IMR-90 (cell line): ENCODE data around the gene MTCH2. TPM values are rescaled to one million over a fixed set of nuclear protein-coding genes. Genes with fewer than 3 reads are reported as not detected.

ENCODE experiments used
- ATAC-seq: fragments of 200-7000 bp; cut with Tn5 transposase; 2 replicates; pipeline ENCODE4 v1.9.1; 2020; ENCODE audit warnings: low read depth, mild to moderate bottlenecking, moderate library complexity
- BruUV-seq: library from RNA; stranded (reverse); fragments of 400-500 nt; replicated peaks from 2 replicates; lab custom pipeline; 2021; lab: Mats Ljungman, UMichigan
- CTCF ChIA-PET: fragments of 300-600 bp; formaldehyde crosslinking; extraction: SDS; loops from one replicate; lab custom pipeline; 2021; ENCODE audit warnings: antibody characterized with exemption; lab: Yijun Ruan, JAX
- POLR2A ChIA-PET: fragments of 300-600 bp; sonication (Branson Sonifier 250); formaldehyde crosslinking; loops from one replicate; lab custom pipeline; 2022; ENCODE audit warnings: antibody characterized with exemption; ENCODE audit not compliant: unreplicated experiment; lab: Charles Lee
- DNase-seq: peaks from one replicate; pipeline ENCODE4 v3.0.0; 2013
- H2AFZ ChIP-seq: replicated peaks from 2 replicates; pipeline ENCODE3; 2013; ENCODE audit warnings: low read length, mild to moderate bottlenecking; ENCODE audit not compliant: poor library complexity
- H2AK5ac ChIP-seq: 2 replicates; pipeline ENCODE4 v1.6.1; 2013; ENCODE audit warnings: low read depth, low read length, inconsistent platforms
- H2AK9ac ChIP-seq: replicated peaks from 2 replicates; pipeline ENCODE3; 2013; ENCODE audit warnings: mild to moderate bottlenecking, low read depth, low read length, moderate library complexity; ENCODE audit not compliant: poor library complexity
- H2BK120ac ChIP-seq: 2 replicates; pipeline ENCODE4 v1.6.1; 2013; ENCODE audit warnings: low read depth, low read length, inconsistent platforms
- H2BK15ac ChIP-seq: 3 replicates; pipeline ENCODE4 v1.6.1; 2013; ENCODE audit warnings: low read depth, low read length, inconsistent platforms
- H2BK20ac ChIP-seq: 2 replicates; pipeline ENCODE4 v1.6.1; 2013; ENCODE audit warnings: low read depth, mild to moderate bottlenecking, inconsistent platforms, low read length, moderate library complexity
- H2BK5ac ChIP-seq: 2 replicates; pipeline ENCODE4 v1.6.1; 2013; ENCODE audit warnings: mild to moderate bottlenecking, low read depth, low read length, inconsistent platforms; ENCODE audit not compliant: poor library complexity, severe bottlenecking
- H3K14ac ChIP-seq: replicated peaks from 2 replicates; pipeline ENCODE4 v1.6.1; 2013; ENCODE audit warnings: low read depth, low read length, inconsistent platforms
- H3K18ac ChIP-seq: 2 replicates; pipeline ENCODE4 v1.6.1; 2013; ENCODE audit warnings: low read depth, low read length, control low read depth
- H3K23ac ChIP-seq: 2 replicates; pipeline ENCODE4 v1.6.1; 2013; ENCODE audit warnings: low read depth, low read length, inconsistent platforms
- H3K27ac ChIP-seq: 2 replicates; pipeline ENCODE4 v1.5.1; 2013; ENCODE audit warnings: mild to moderate bottlenecking, control low read depth, low read length; ENCODE audit not compliant: insufficient read depth
- H3K27me3 ChIP-seq: 2 replicates; pipeline ENCODE4 v1.6.1; 2013; ENCODE audit warnings: low read length; ENCODE audit not compliant: control insufficient read depth, insufficient read depth
- H3K36me3 ChIP-seq: 2 replicates; pipeline ENCODE4 v1.6.1; 2013; ENCODE audit warnings: low read length, mixed read lengths; ENCODE audit not compliant: control insufficient read depth, insufficient read depth
- H3K4ac ChIP-seq: 2 replicates; pipeline ENCODE4 v1.6.1; 2013; ENCODE audit warnings: low read depth, low read length, inconsistent platforms
- H3K4me1 ChIP-seq: 2 replicates; pipeline ENCODE4 v1.6.1; 2013; ENCODE audit warnings: low read length, mixed read lengths; ENCODE audit not compliant: control insufficient read depth, insufficient read depth
- H3K4me2 ChIP-seq: 2 replicates; pipeline ENCODE4 v1.6.1; 2013; ENCODE audit warnings: low read depth, mild to moderate bottlenecking, control low read depth, low read length, moderate library complexity
- H3K4me3 ChIP-seq: 2 replicates; pipeline ENCODE4 v1.5.1; 2013; ENCODE audit warnings: low read depth, mild to moderate bottlenecking, control low read depth, low read length, moderate library complexity; ENCODE audit not compliant: insufficient read depth
- H3K56ac ChIP-seq: 2 replicates; pipeline ENCODE4 v1.6.1; 2013; ENCODE audit warnings: low read length, inconsistent platforms; ENCODE audit not compliant: insufficient read depth; ENCODE audit errors: extremely low read depth
- H3K79me1 ChIP-seq, 2 experiments: 2 replicates each; pipeline ENCODE4 v1.6.1; 2013; ENCODE audit warnings: low read length in 2 of 2, inconsistent platforms in 1 of 2, low read depth in 1 of 2
- H3K9ac ChIP-seq: 2 replicates; pipeline ENCODE4 v1.6.1; 2013; ENCODE audit warnings: low read depth, low read length, control low read depth
- H3K9me1 ChIP-seq: 2 replicates; pipeline ENCODE4 v1.6.1; 2013; ENCODE audit warnings: low read length, inconsistent platforms; ENCODE audit not compliant: insufficient read depth
- H3K9me3 ChIP-seq: 2 replicates; pipeline ENCODE4 v1.6.1; 2013; ENCODE audit warnings: low read length; ENCODE audit not compliant: control insufficient read depth, insufficient read depth
- H4K20me1 ChIP-seq: 2 replicates; pipeline ENCODE4 v1.6.1; 2013; ENCODE audit warnings: low read length, inconsistent platforms; ENCODE audit not compliant: insufficient read depth
- H4K5ac ChIP-seq: 2 replicates; pipeline ENCODE4 v1.6.1; 2013; ENCODE audit warnings: mild to moderate bottlenecking, low read depth, low read length, control low read depth
- H4K8ac ChIP-seq, 2 experiments: 2 replicates each; pipeline ENCODE4 v1.6.1; 2013; ENCODE audit warnings: low read depth in 2 of 2, low read length in 2 of 2, control low read depth in 1 of 2, inconsistent platforms in 1 of 2
- H4K91ac ChIP-seq: 2 replicates; pipeline ENCODE4 v1.6.1; 2013; ENCODE audit warnings: low read depth, low read length, inconsistent platforms; ENCODE audit not compliant: insufficient read depth
- BHLHE40 ChIP-seq: fragments of 150-350 bp; IDR thresholded peaks from 2 replicates; pipeline ENCODE4 v1.6.1; 2016; ENCODE audit warnings: mild to moderate bottlenecking, low read depth, low read length
- CEBPB ChIP-seq: IDR thresholded peaks from 2 replicates; pipeline ENCODE4 v1.6.1; 2012; ENCODE audit warnings: low read depth, low read length, improper control_type of control experiment
- CHD1 ChIP-seq: IDR thresholded peaks from 2 replicates; pipeline ENCODE4 v1.6.1; 2012; ENCODE audit warnings: low read depth, low read length, improper control_type of control experiment
- ELK1 ChIP-seq: fragments of 150-350 bp; IDR thresholded peaks from 2 replicates; pipeline ENCODE4 v1.6.1; 2016; ENCODE audit warnings: low read depth, mild to moderate bottlenecking, low read length, moderate library complexity, borderline replicate concordance
- FOS ChIP-seq: fragments of 150-350 bp; IDR thresholded peaks from 2 replicates; pipeline ENCODE4 v1.6.1; 2016; ENCODE audit warnings: low read depth, low read length
- MAFK ChIP-seq: IDR thresholded peaks from 2 replicates; pipeline ENCODE4 v1.6.1; 2012; ENCODE audit warnings: low read depth, low read length, improper control_type of control experiment
- MAZ ChIP-seq: IDR thresholded peaks from 2 replicates; pipeline ENCODE4 v1.6.1; 2012; ENCODE audit warnings: low read depth, mild to moderate bottlenecking, low read length, improper control_type of control experiment, moderate library complexity, borderline replicate concordance
- MXI1 ChIP-seq: IDR thresholded peaks from 2 replicates; pipeline ENCODE4 v1.6.1; 2012; ENCODE audit warnings: low read depth, mild to moderate bottlenecking, low read length, moderate library complexity, borderline replicate concordance
- NFE2L2 ChIP-seq: fragments of 150-350 bp; IDR thresholded peaks from 2 replicates; pipeline ENCODE4 v1.6.1; 2016; ENCODE audit warnings: low read depth, mild to moderate bottlenecking, low read length
- POLR2A ChIP-seq: IDR thresholded peaks from 2 replicates; pipeline ENCODE4 v1.6.1; 2012; ENCODE audit warnings: mild to moderate bottlenecking, low read depth, low read length
- RAD21 ChIP-seq: IDR thresholded peaks from 2 replicates; pipeline ENCODE4 v1.6.1; 2012; ENCODE audit warnings: low read length, improper control_type of control experiment
- RCOR1 ChIP-seq: IDR thresholded peaks from 2 replicates; pipeline ENCODE4 v1.6.1; 2012; ENCODE audit warnings: mild to moderate bottlenecking, low read length, improper control_type of control experiment; ENCODE audit not compliant: insufficient replicate concordance
- RFX5 ChIP-seq: IDR thresholded peaks from 2 replicates; pipeline ENCODE4 v1.8.0; 2012; ENCODE audit warnings: low read depth, mild to moderate bottlenecking, low read length, moderate library complexity
- SMC3 ChIP-seq: fragments of 150-350 bp; IDR thresholded peaks from 2 replicates; pipeline ENCODE4 v1.6.1; 2016; ENCODE audit warnings: low read depth, mild to moderate bottlenecking, antibody characterized with exemption, low read length, moderate library complexity
- USF2 ChIP-seq: fragments of 150-350 bp; IDR thresholded peaks from 2 replicates; pipeline ENCODE4 v1.6.1; 2017; ENCODE audit warnings: mild to moderate bottlenecking, antibody characterized with exemption, low read length, low read depth
- WGBS, 2 experiments: methylation state at CpG; one replicate each; pipeline versions ENCODE4 v1.1.5 to v1.1.7; 2013; ENCODE audit warnings: missing lambda C conversion rate in 2 of 2; ENCODE audit not compliant: insufficient read length in 1 of 2; ENCODE audit errors: extremely low coverage in 2 of 2; 5-methylcytosine and 5-hydroxymethylcytosine counted together
- dilution Hi-C: fragments of 300-500 bp; cut with HindIII; formaldehyde crosslinking; loops from one replicate; pipeline ENCODE4 v1.14.3; 2018; ENCODE audit warnings: low sequenced_read_pairs; ENCODE audit not compliant: unreplicated experiment
- in situ Hi-C: fragments of 300-500 bp; cut with MboI; formaldehyde crosslinking; loops from 3 replicates; pipeline ENCODE4 v1.14.3; 2019; ENCODE audit warnings: low sequenced_read_pairs, inconsistent platforms, mixed read lengths
- intact Hi-C: fragments of 100-400 bp; cut with micrococcal nuclease; formaldehyde crosslinking; loops from 2 replicates; pipeline ENCODE4 v1.10.0; 2022
- polyA plus RNA-seq, 3 experiments: library from polyadenylated mRNA; depleted of rRNA; stranded (reverse); fragments of >200 nt; gene quantifications; 2 replicates each; pipeline ENCODE4 v1.2.3, GENCODE V29; 2012; ENCODE audit warnings: low replicate concordance in 1 of 3
- total RNA-seq: library from RNA; depleted of rRNA; stranded (reverse); fragments of >200 nt; gene quantifications from 2 replicates; pipeline ENCODE4 v1.2.3, GENCODE V29; 2012
- TF ChIP-seq, protein P1 (sequence below): conservative IDR thresholded peaks from 2 replicates; pipeline ENCODE4 v1.5.1; 2012; ENCODE audit warnings: mild to moderate bottlenecking, low read depth, low read length, improper control_type of control experiment

MTCH2 gene
- total and polyA plus RNA-seq, 2 of the 4 experiments (the other 2 are of a cell fraction) = 103 to 163 TPM

DNA sequence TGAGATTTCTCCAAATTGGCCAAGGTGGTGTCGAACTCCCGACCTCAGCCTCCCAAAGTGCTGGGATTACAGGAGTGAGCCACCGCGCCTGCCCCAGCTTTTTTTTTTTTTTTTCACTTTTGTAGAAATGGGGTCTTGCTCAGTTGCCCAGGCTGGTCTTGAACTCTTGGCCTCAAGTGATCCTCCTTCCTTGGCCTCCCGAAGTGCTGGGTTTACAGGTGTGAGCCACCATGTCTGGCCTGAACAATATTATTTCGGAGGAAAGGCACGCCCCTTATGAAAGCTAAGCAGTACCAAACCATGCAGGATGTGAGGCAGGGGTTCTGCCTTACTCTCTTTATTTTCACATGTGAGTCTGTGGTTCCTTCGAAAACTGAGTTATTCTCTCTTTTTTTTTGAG lies 16.1 kb downstream of the MTCH2 start:
- Histone ChIP-seq H2AK9ac (no peak overlapping the region), H4K20me1 (no peaks in the 10 kb centered on the region), H3K4me2 (no peak overlapping the region), H4K8ac (no peak overlapping the region), H3K56ac (no peak overlapping the region), H3K27ac (no peak overlapping the region), H2BK20ac (no peak overlapping the region), H2AFZ (no peak overlapping the region), H3K79me1 (0 out of 4 replicates have a peak, but pooled peaks cover 0 to 3% of the 10 kb centered on the region in 2 experiments), H3K23ac (no peak overlapping the region), H3K14ac (no peak overlapping the region), H2BK5ac (no peak overlapping the region), H2BK15ac (no peak overlapping the region), H3K27me3 (no peaks in the 10 kb centered on the region), H4K91ac (no peak overlapping the region), H3K4me3 (no peak overlapping the region), H3K9me3 (no peaks in the 10 kb centered on the region), H3K9ac (no peak overlapping the region), H2AK5ac (no peak overlapping the region), H3K9me1 (0 out of 2 replicates have a peak, but pooled peaks cover 3% of the 10 kb centered on the region), H3K4me1 (no peaks in the 10 kb centered on the region), H3K4ac (no peak overlapping the region), H4K5ac (no peak overlapping the region), H3K18ac (no peak overlapping the region), H2BK120ac (no peak overlapping the region), H3K36me3 (peaks cover 46% of the 10 kb centered on the region)
- in situ Hi-C loops = no loop called here
- 100% methylated on average over 2 of the region's 8 CpGs; no CpG with 5 or more reads in 1 of the 2 experiments for WGBS, 2 experiments
- ChIA-PET POLR2A (no interaction called here), CTCF (interaction anchor here (0.7 kb wide), 1 partner anchor 31 kb away, joined by 6 read pairs; no protein-coding TSS in a partner anchor)
- intact Hi-C loops = loop anchor here (10.0 kb wide), 1 partner anchor 199 kb away; no protein-coding TSS in a partner anchor
- ATAC-seq = no peak
- no TSS peak for BruUV-seq
- dilution Hi-C loops = no loop called here
- TF ChIP-seq USF2 (no peak), RFX5 (no peak), MAZ (no peak), RCOR1 (no peak), MAFK (no peak), NFE2L2 (no peak), SMC3 (no peak), MXI1 (no peak), RAD21 (no peak), CEBPB (no peak), POLR2A (no peak), CHD1 (no peak), BHLHE40 (no peak), FOS (no peak), ELK1 (no peak)
- TF ChIP-seq, protein P1, sequence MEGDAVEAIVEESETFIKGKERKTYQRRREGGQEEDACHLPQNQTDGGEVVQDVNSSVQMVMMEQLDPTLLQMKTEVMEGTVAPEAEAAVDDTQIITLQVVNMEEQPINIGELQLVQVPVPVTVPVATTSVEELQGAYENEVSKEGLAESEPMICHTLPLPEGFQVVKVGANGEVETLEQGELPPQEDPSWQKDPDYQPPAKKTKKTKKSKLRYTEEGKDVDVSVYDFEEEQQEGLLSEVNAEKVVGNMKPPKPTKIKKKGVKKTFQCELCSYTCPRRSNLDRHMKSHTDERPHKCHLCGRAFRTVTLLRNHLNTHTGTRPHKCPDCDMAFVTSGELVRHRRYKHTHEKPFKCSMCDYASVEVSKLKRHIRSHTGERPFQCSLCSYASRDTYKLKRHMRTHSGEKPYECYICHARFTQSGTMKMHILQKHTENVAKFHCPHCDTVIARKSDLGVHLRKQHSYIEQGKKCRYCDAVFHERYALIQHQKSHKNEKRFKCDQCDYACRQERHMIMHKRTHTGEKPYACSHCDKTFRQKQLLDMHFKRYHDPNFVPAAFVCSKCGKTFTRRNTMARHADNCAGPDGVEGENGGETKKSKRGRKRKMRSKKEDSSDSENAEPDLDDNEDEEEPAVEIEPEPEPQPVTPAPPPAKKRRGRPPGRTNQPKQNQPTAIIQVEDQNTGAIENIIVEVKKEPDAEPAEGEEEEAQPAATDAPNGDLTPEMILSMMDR = no peak
- DNase-seq = no peak
